ENCODE data around the gene CUX1. TPM values are rescaled to one million over a fixed set of nuclear protein-coding genes. Genes with fewer than 3 reads are reported as not detected.
A peak's percentile ranks its signal among the peaks of the same experiment; 100 is the strongest.

The CUX1 gene
- total RNA-seq, 4 donors from 2014 or later = 40.0 to 55.9 (median 47.3) TPM

DNA sequence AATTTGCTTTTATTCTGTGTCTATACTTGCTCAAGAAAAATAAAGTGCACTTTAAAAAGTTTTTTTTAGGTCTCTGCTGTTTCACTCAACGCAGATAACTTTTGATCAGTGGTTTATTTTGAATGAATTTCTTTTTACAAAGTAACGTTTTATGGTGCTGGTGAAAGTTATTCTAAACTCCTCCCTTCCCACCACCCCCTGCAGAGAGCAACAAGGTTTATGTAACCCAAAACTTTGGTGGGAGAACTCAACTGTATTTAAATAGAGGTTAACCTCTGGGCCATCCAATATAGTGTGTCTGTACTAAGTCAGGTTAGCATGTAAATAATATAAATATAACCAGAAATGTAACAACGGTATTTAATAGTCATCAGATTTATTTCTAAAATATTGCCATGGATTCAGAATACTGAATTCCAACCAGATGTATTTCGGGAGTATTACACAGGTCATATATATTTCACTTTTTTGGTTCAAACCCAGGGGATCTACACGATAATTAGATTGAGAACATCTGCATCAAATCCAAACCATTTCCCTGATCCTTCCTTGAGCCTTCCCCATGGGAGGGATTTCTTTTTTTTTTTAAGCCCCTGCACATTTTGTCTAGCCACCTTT is 3.9 kb upstream of the CUX1 start:
- H3K4me1 ChIP-seq = peaks cover 3 to 38% (median 8%) of the 10 kb centered on the region in 3 donors
- no peak for TF ChIP-seq POLR2A (IDR thresholded peaks at IDR 0.05)
- TF ChIP-seq, protein P1, sequence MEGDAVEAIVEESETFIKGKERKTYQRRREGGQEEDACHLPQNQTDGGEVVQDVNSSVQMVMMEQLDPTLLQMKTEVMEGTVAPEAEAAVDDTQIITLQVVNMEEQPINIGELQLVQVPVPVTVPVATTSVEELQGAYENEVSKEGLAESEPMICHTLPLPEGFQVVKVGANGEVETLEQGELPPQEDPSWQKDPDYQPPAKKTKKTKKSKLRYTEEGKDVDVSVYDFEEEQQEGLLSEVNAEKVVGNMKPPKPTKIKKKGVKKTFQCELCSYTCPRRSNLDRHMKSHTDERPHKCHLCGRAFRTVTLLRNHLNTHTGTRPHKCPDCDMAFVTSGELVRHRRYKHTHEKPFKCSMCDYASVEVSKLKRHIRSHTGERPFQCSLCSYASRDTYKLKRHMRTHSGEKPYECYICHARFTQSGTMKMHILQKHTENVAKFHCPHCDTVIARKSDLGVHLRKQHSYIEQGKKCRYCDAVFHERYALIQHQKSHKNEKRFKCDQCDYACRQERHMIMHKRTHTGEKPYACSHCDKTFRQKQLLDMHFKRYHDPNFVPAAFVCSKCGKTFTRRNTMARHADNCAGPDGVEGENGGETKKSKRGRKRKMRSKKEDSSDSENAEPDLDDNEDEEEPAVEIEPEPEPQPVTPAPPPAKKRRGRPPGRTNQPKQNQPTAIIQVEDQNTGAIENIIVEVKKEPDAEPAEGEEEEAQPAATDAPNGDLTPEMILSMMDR (IDR thresholded peaks at IDR 0.05) = no peak
- intact Hi-C loops (cut with DNase I) = loop anchor here (5.0 to 10.0 kb wide), 2 partner anchors 71 to 209 kb away; no protein-coding TSS in a partner anchor
- H3K36me3 ChIP-seq = no peaks in the 10 kb centered on the region
- H3K27ac ChIP-seq = peak overlapping the region in 2 of 4 donors; percentile 37 to 83
- H3K27me3 ChIP-seq = peaks cover 0 to 7% (median 0%) of the 10 kb centered on the region in 4 donors
- 29 to 35% methylated on average over 5 of the region's 5 CpGs for WGBS, 2 donors
- H3K4me3 ChIP-seq = peak overlapping the region; percentile 47 to 88 (median 85)
- no peak for DNase-seq
- no peaks in the 10 kb centered on the region for H3K9me3 ChIP-seq

- no peak for TF ChIP-seq POLR2A (IDR thresholded peaks at IDR 0.05)
- TF ChIP-seq, protein P1 (IDR thresholded peaks at IDR 0.05) = peak; percentile 37 to 79 (median 62)
- Histone ChIP-seq H3K27ac (peak overlapping the region; percentile 83 to 92 (median 86)), H3K36me3 (no peaks in the 10 kb centered on the region), H3K4me1 (peaks cover 7 to 46% (median 8%) of the 10 kb centered on the region in 3 donors), H3K9me3 (no peaks in the 10 kb centered on the region), H3K4me3 (peak overlapping the region; percentile 47 to 88 (median 85)), H3K27me3 (peaks cover 0 to 7% (median 0%) of the 10 kb centered on the region in 4 donors)
- intact Hi-C loops (cut with DNase I) = loop anchor here (5.0 to 10.0 kb wide), 2 partner anchors 72 to 210 kb away; no protein-coding TSS in a partner anchor
- DNase-seq = no peak
- WGBS, 2 donors = 1% methylated on average over 19 to 31 of the region's 74 CpGs
Measured at GRCh38 chr7:101814081-101814990, 3.1 kb upstream of the CUX1 start.

DNA sequence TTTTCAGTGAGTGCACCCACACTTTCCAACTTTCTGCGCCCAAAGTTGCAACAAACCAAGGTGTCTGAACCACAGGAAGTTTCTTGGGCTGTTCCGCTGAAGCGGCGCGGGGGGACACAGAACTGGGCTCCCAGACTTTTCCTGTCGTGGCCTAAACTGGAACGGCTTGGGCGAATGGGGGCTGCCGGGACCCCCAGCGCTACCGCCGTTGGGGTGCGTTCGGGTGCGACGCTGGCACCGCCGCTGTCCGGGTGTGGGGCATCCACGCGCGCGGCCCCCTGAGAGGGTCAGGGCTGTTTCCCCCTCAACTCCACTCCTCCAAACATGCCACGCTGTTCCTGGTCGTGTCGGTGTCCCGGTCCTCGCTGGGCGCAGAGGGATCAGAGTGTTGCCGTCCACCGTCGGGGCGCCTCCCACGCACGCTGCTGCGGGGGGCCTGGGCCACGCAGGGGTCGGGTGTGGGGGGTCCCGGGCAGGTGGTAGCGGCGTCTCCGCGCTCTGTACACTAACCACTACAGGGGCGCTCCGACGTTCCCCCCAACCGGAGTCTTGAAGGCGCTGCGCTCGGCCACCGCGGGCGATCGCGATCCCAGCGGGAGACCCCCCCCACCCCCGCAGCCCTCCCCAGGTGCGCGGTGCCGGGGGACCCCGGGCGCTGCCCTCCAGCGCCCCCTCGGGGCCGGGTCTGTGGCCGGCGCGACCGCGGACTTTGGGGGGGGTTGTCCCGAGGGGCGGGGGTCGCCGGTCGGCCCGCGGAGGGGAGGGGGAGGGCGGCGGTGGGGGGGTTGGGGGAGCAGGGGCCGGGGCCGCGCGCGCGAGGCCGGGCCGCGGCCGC is 2.2 kb upstream of the CUX1 start:
- 0% methylated on average over 1 to 16 of the region's 89 CpGs for WGBS, 2 donors
- no peak for DNase-seq

DNA sequence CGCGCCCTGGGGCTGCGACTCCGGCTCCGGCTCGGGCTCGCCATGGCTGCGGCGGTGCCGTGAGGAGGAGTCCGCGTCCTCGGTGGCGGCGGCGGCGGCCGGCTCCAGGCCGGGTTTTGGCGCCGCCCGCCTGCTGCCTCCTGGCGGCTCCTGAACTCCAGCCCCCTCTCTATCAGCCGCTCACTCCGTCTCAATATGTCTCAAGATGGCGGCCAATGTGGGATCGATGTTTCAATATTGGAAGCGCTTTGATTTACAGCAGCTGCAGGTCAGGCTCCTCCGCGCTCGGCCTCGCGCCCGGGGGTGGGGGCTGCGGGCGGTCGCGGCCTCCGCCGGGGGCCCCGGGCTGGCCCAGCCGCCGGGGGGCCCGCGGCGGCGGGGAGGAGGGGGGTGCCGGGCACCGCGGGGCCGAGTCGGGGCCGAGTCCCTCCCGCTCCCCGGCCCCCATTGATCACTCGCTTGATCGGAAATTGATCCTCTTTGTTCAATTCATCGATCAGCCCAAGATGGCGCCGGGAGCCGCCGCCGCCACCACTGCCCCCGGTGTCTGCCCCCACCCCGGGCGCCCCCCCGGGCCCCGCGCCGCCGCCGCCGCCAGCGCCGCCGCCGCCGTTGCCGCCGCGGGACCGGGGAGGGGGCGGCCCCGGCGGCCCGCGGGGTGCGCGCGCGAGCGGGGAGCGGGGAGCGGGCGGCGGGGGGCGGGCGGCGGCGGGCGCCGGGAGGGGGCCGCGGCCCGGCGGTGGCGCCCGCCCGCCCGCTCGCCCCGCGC is 1.4 kb upstream of the CUX1 start:
- no peaks in the 10 kb centered on the region for H3K36me3 ChIP-seq
- intact Hi-C loops (cut with DNase I) = loop anchor here (5.0 to 10.0 kb wide), 2 partner anchors 129 to 211 kb away; no protein-coding TSS in a partner anchor
- TF ChIP-seq, protein P1 (IDR thresholded peaks at IDR 0.05) = peak in 3 of 6 experiments; percentile 4 to 46 (median 43)
- TF ChIP-seq POLR2A (IDR thresholded peaks at IDR 0.05) = peak in 1 of 4 donors; percentile 33
- H3K27me3 ChIP-seq = peaks cover 0 to 7% (median 0%) of the 10 kb centered on the region in 4 donors
- H3K4me1 ChIP-seq = peaks cover 7 to 53% (median 8%) of the 10 kb centered on the region in 3 donors
- peak overlapping the region; percentile 77 to 88 (median 85) for H3K4me3 ChIP-seq
- DNase-seq = peak; percentile 35
- WGBS, 2 donors = no CpG with 5 or more reads among the region's 113 CpGs
- peak overlapping the region; percentile 71 to 92 (median 86) for H3K27ac ChIP-seq
- no peaks in the 10 kb centered on the region for H3K9me3 ChIP-seq

More for the DNA sequence above, 2.2 kb upstream of the CUX1 start:
- Histone ChIP-seq H3K4me3 (peak overlapping the region; percentile 47 to 88 (median 85)), H3K4me1 (peaks cover 7 to 53% (median 8%) of the 10 kb centered on the region in 3 donors), H3K27me3 (peaks cover 0 to 7% (median 0%) of the 10 kb centered on the region in 4 donors), H3K27ac (peak overlapping the region; percentile 83 to 92 (median 86)), H3K9me3 (no peaks in the 10 kb centered on the region), H3K36me3 (no peaks in the 10 kb centered on the region)
- intact Hi-C loops (cut with DNase I) = loop anchor here (5.0 to 10.0 kb wide), 3 partner anchors 73 to 210 kb away; no protein-coding TSS in a partner anchor
- no peak for TF ChIP-seq POLR2A (IDR thresholded peaks at IDR 0.05)
- TF ChIP-seq, protein P1 (IDR thresholded peaks at IDR 0.05) = peak in 3 of 6 experiments; percentile 34 to 51 (median 35)

Measured in esophagus squamous epithelium (tissue), 5 donors.